OCI-LY7 (cell line): ENCODE results near the gene PRSS27. TPM values are rescaled to one million over a fixed set of nuclear protein-coding genes. Genes with fewer than 3 reads are reported as not detected.

ENCODE experiments used
- BruUV-seq: library from RNA; stranded (reverse); fragments of 400-500 nt; replicated peaks from 2 replicates; lab custom pipeline; 2021; lab: Mats Ljungman, UMichigan
- CTCF ChIA-PET: fragments of 300-600 bp; sonication (Branson Sonifier 250); formaldehyde crosslinking; loops from one replicate; lab custom pipeline; 2022; ENCODE audit warnings: antibody characterized with exemption; ENCODE audit not compliant: unreplicated experiment; lab: Charles Lee
- POLR2A ChIA-PET: fragments of 300-600 bp; sonication (Branson Sonifier 250); formaldehyde crosslinking; loops from one replicate; lab custom pipeline; 2022; ENCODE audit warnings: antibody characterized with exemption; lab: Charles Lee
- DNase-seq: peaks from one replicate; pipeline ENCODE4 v3.0.0-alpha.2; 2015; ENCODE audit warnings: low spot score
- H2AFZ ChIP-seq: fragments of 200-600 bp; sonication (generic), shearing (Covaris generic); 2 replicates; pipeline ENCODE4 v1.6.1; 2014; ENCODE audit warnings: mild to moderate bottlenecking, antibody characterized with exemption, low read length, moderate library complexity
- H3K27ac ChIP-seq: fragments of 200-600 bp; sonication (generic); 2 replicates; pipeline ENCODE4 v1.5.1; 2014; ENCODE audit warnings: mixed run types, low read depth, mild to moderate bottlenecking, moderate library complexity, low read length, inconsistent platforms; ENCODE audit not compliant: poor library complexity, severe bottlenecking
- H3K36me3 ChIP-seq: fragments of 200-600 bp; sonication (generic); 2 replicates; pipeline ENCODE4 v1.6.1; 2014; ENCODE audit warnings: mild to moderate bottlenecking, antibody characterized with exemption, low read length, moderate library complexity, mixed read lengths; ENCODE audit not compliant: insufficient read depth
- H3K4me1 ChIP-seq: fragments of 200-600 bp; sonication (generic); 2 replicates; pipeline ENCODE4 v1.5.1; 2014; ENCODE audit warnings: mild to moderate bottlenecking, low read length; ENCODE audit not compliant: insufficient read depth, poor library complexity, severe bottlenecking
- H3K4me2 ChIP-seq: fragments of 200-600 bp; sonication (generic); 2 replicates; pipeline ENCODE4 v1.6.1; 2014; ENCODE audit warnings: mild to moderate bottlenecking, low read length
- H3K4me3 ChIP-seq: fragments of 200-600 bp; sonication (generic); 2 replicates; pipeline ENCODE4 v1.5.1; 2014; ENCODE audit warnings: mild to moderate bottlenecking, low read depth, low read length; ENCODE audit not compliant: poor library complexity, severe bottlenecking
- H3K79me2 ChIP-seq: fragments of 200-600 bp; sonication (generic); 2 replicates; pipeline ENCODE4 v1.6.1; 2016; ENCODE audit warnings: low read depth, mild to moderate bottlenecking, low read length, moderate library complexity, mixed read lengths; ENCODE audit not compliant: insufficient read depth
- H3K9me2 ChIP-seq: fragments of 200-600 bp; sonication (generic); 2 replicates; pipeline ENCODE4 v1.6.1; 2016; ENCODE audit warnings: mild to moderate bottlenecking, low read length, mixed read lengths; ENCODE audit not compliant: insufficient read depth
- H3K9me3 ChIP-seq: fragments of 200-600 bp; sonication (generic); 2 replicates; pipeline ENCODE4 v1.6.1; 2014; ENCODE audit warnings: mild to moderate bottlenecking, mixed run types, low read length, mixed read lengths
- H4K20me1 ChIP-seq: fragments of 200-600 bp; sonication (generic); 2 replicates; pipeline ENCODE4 v1.6.1; 2014; ENCODE audit warnings: mild to moderate bottlenecking, antibody characterized with exemption, low read length, moderate library complexity, mixed read lengths; ENCODE audit not compliant: insufficient read depth
- EZH2phosphoT487 ChIP-seq: fragments of 200-600 bp; sonication (generic); IDR thresholded peaks from 2 replicates; pipeline ENCODE4 v1.6.1; 2018; ENCODE audit warnings: low read depth, borderline replicate concordance, mild to moderate bottlenecking, mixed run types, antibody characterized with exemption, low read length, moderate library complexity, mixed read lengths
- intact Hi-C: fragments of 100-400 bp; cut with micrococcal nuclease; formaldehyde crosslinking; loops from one replicate; pipeline ENCODE4 v1.10.0; 2022; ENCODE audit not compliant: unreplicated experiment
- total RNA-seq, 2 experiments: library from RNA; depleted of rRNA in 1 of 2; stranded (reverse); fragments of >200 nt in 1 of 2; shearing (Covaris generic) in 1 of 2; gene quantifications; 2 replicates each; pipeline ENCODE4 v1.2.3, GENCODE V29; 2014 to 2022
- TF ChIP-seq, protein P1 (sequence below): fragments of 200-600 bp; sonication (generic); conservative IDR thresholded peaks from 2 replicates; pipeline ENCODE4 v1.5.1; 2014; ENCODE audit warnings: mild to moderate bottlenecking, antibody characterized with exemption, low read length, moderate library complexity, mixed read lengths

PRSS27 gene
- total RNA-seq, 2 experiments from 2014 or later, result 2.7 to 7.7 TPM

DNA sequence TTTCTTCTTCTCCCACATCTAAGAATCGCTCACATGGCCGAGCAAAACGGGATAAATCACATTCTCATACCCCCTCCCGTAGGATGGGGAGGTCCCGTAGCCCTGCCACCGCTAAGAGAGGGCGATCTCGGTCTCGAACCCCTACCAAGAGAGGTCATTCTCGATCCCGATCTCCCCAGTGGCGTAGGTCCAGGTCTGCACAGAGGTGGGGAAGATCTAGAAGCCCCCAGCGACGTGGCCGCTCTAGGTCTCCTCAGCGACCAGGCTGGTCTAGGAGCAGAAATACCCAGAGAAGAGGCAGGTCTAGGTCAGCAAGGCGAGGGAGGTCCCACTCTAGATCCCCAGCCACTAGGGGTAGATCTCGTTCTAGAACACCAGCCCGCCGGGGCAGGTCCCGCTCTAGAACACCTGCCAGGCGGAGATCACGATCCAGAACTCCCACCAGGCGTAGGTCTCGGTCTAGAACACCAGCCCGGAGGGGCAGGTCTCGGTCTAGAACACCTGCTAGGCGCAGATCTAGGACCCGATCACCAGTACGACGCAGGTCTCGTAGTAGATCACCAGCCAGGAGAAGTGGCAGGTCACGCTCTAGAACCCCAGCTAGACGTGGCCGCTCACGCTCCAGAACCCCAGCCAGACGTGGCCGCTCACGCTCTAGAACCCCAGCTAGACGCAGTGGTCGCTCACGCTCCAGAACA lies 42.0 kb upstream of the PRSS27 start:
- H3K4me3 ChIP-seq, result no peak overlapping the region
- no peak overlapping the region for H3K4me2 ChIP-seq
- TF ChIP-seq, protein P1, sequence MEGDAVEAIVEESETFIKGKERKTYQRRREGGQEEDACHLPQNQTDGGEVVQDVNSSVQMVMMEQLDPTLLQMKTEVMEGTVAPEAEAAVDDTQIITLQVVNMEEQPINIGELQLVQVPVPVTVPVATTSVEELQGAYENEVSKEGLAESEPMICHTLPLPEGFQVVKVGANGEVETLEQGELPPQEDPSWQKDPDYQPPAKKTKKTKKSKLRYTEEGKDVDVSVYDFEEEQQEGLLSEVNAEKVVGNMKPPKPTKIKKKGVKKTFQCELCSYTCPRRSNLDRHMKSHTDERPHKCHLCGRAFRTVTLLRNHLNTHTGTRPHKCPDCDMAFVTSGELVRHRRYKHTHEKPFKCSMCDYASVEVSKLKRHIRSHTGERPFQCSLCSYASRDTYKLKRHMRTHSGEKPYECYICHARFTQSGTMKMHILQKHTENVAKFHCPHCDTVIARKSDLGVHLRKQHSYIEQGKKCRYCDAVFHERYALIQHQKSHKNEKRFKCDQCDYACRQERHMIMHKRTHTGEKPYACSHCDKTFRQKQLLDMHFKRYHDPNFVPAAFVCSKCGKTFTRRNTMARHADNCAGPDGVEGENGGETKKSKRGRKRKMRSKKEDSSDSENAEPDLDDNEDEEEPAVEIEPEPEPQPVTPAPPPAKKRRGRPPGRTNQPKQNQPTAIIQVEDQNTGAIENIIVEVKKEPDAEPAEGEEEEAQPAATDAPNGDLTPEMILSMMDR, result no peak
- no peak for TF ChIP-seq EZH2phosphoT487
- intact Hi-C loops, result no loop called here
- H3K79me2 ChIP-seq, result peaks cover 81% of the 10 kb centered on the region
- H3K9me2 ChIP-seq, result no peaks in the 10 kb centered on the region
- no peak overlapping the region for H3K27ac ChIP-seq
- peaks cover 100% of the 10 kb centered on the region for H3K36me3 ChIP-seq
- no peaks in the 10 kb centered on the region for H3K9me3 ChIP-seq
- H2AFZ ChIP-seq, result no peak overlapping the region
- DNase-seq, result no peak
- CTCF ChIA-PET, result no interaction called here
- BruUV-seq, result no TSS peak
- no peaks in the 10 kb centered on the region for H3K4me1 ChIP-seq
- H4K20me1 ChIP-seq, result peaks cover 10% of the 10 kb centered on the region
- POLR2A ChIA-PET, result no interaction called here

DNA sequence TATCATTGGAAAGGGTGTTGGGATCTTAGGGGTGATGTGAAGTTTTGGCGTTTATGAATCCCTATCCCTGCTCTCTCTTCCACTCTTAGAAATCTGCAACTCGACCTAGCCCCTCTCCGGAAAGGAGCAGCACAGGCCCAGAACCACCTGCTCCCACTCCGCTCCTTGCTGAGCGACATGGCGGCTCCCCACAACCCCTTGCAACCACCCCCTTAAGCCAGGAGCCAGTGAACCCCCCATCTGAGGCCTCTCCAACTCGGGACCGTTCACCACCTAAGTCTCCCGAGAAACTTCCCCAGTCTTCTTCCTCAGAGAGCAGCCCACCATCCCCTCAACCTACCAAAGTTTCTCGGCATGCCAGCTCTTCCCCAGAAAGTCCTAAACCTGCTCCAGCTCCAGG lies 41.4 kb upstream of the PRSS27 start:
- Histone ChIP-seq H3K4me3 (no peak overlapping the region), H4K20me1 (peaks cover 10% of the 10 kb centered on the region), H3K79me2 (peaks cover 86% of the 10 kb centered on the region), H3K4me2 (no peak overlapping the region), H3K4me1 (no peaks in the 10 kb centered on the region), H3K9me3 (no peaks in the 10 kb centered on the region), H3K27ac (no peak overlapping the region), H3K36me3 (peaks cover 100% of the 10 kb centered on the region), H2AFZ (no peak overlapping the region), H3K9me2 (no peaks in the 10 kb centered on the region)
- TF ChIP-seq, protein P1, result no peak
- TF ChIP-seq EZH2phosphoT487, result no peak
- no peak for DNase-seq
- BruUV-seq, result no TSS peak
- intact Hi-C loops, result no loop called here
- ChIA-PET POLR2A (no interaction called here), CTCF (no interaction called here)

DNA sequence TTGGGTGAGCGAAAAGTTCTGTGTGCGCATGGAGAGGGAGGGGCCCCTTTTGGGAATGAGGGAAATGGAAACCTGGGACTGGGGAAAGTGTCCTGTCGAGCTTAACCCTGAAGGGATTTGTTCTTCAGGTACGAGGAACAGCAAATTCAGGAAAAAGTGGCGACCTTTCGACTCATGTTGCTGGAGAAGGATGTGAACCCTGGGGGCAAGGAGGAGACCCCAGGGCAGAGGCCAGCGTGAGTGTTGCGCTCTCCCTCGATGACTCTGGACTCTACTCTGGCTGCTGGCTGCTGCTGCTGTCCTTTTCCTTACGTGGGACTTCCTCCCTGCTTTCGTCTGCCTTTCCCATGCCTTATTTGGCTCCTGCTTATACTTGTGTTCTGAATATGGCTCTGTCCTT lies 37.3 kb upstream of the PRSS27 start:
- no peak overlapping the region for H2AFZ ChIP-seq
- no TSS peak for BruUV-seq
- peaks cover 20% of the 10 kb centered on the region for H3K4me1 ChIP-seq
- CTCF ChIA-PET, result no interaction called here
- TF ChIP-seq, protein P1, result no peak
- TF ChIP-seq EZH2phosphoT487, result no peak
- no peaks in the 10 kb centered on the region for H3K9me2 ChIP-seq
- no peak overlapping the region for H3K27ac ChIP-seq
- peaks cover 94% of the 10 kb centered on the region for H3K36me3 ChIP-seq
- no peak overlapping the region for H3K4me2 ChIP-seq
- H4K20me1 ChIP-seq, result peaks cover 40% of the 10 kb centered on the region
- intact Hi-C loops, result loop anchor here (10.0 kb wide), 1 partner anchor 223 kb away; the partner anchor contains the start of genes CEMP1 and PDPK1
- no peak overlapping the region for H3K4me3 ChIP-seq
- POLR2A ChIA-PET, result no interaction called here
- peaks cover 93% of the 10 kb centered on the region for H3K79me2 ChIP-seq
- no peaks in the 10 kb centered on the region for H3K9me3 ChIP-seq
- DNase-seq, result no peak
